KMS-11 (cell line): ENCODE data around the gene BMPER.

Source experiments
- H2AFZ ChIP-seq: fragments of 200-600 bp; sonication (generic); 2 replicates; pipeline ENCODE4 v1.6.1; 2016; ENCODE audit warnings: antibody characterized with exemption, mixed run types, low read depth
- H3K27ac ChIP-seq: fragments of 200-600 bp; sonication (generic); 2 replicates; pipeline ENCODE4 v1.6.1; 2016; ENCODE audit warnings: mild to moderate bottlenecking, mixed run types
- H3K27me3 ChIP-seq: fragments of 200-600 bp; sonication (generic); 2 replicates; pipeline ENCODE4 v1.6.1; 2017; ENCODE audit warnings: mild to moderate bottlenecking, low read depth, mixed run types, moderate library complexity; ENCODE audit not compliant: insufficient read depth
- H3K36me3 ChIP-seq: fragments of 200-600 bp; sonication (generic); 2 replicates; pipeline ENCODE4 v1.6.1; 2017; ENCODE audit warnings: mild to moderate bottlenecking, mixed run types; ENCODE audit not compliant: insufficient read depth
- H3K4me1 ChIP-seq: fragments of 200-600 bp; sonication (generic); 2 replicates; pipeline ENCODE4 v1.6.1; 2016; ENCODE audit warnings: mild to moderate bottlenecking, low read depth, mixed run types; ENCODE audit not compliant: poor library complexity, severe bottlenecking
- H3K4me2 ChIP-seq: fragments of 200-600 bp; sonication (generic); 2 replicates; pipeline ENCODE4 v1.7.0; 2016; ENCODE audit warnings: mild to moderate bottlenecking, mixed run types
- H3K4me3 ChIP-seq: fragments of 200-600 bp; sonication (generic); IDR thresholded peaks from 2 replicates; pipeline ENCODE4 v1.6.1; 2017; ENCODE audit warnings: low read depth, low read length, mixed read lengths; ENCODE audit not compliant: insufficient read depth
- H3K79me2 ChIP-seq: fragments of 200-600 bp; sonication (generic); 2 replicates; pipeline ENCODE4 v1.6.1; 2016; ENCODE audit warnings: low read depth, mixed run types; ENCODE audit not compliant: insufficient read depth
- H3K9ac ChIP-seq: fragments of 200-600 bp; sonication (generic); 2 replicates; pipeline ENCODE4 v1.6.1; 2016; ENCODE audit warnings: mild to moderate bottlenecking, mixed run types
- H4K20me1 ChIP-seq: fragments of 200-600 bp; sonication (generic); 2 replicates; pipeline ENCODE4 v1.6.1; 2016; ENCODE audit warnings: mild to moderate bottlenecking, mixed run types; ENCODE audit not compliant: insufficient read depth
- TF ChIP-seq, protein P1 (sequence below): fragments of 200-600 bp; sonication (generic); conservative IDR thresholded peaks from 2 replicates; pipeline ENCODE4 v1.6.1; 2017; ENCODE audit warnings: low read depth, mild to moderate bottlenecking, antibody characterized with exemption, low read length, moderate library complexity, mixed read lengths

Gene BMPER

DNA sequence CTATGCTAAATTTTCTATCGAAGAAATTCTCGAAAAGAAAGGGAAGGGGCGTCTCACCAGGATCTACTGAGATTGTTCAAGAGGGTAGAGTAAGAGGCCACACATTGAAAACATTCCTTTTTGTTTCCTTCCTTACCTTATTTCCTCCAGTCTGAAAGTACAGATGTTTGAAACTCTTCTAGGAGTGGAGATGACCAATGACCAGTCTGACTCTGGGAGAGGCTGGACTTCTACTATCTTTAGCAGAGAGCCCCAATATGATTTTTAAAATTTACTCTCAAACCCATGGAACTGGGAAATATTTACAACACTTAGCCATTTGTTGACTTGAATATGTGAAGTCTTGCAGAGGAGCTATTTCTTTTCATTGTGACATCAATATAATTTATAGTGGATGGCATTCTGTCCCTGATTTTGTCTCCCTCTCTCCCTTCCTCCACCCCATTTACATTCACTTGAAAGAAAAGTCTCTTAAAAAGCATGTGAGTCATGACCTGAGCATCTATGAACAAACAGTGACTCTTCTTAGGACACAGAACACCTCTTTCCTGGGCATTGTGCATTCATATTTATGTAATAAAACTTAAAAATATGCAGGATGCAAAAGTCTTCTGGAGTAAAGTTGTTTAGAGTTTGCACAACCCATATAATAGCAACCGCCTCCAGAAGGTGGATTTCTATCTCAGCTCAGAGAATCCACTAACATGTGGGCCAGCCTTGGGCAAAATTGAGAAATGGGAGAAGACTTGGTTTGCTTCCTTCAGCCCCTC, 31.2 kb upstream of the BMPER start:
- no peak overlapping the region for H2AFZ ChIP-seq
- no peaks in the 10 kb centered on the region for H3K79me2 ChIP-seq
- TF ChIP-seq, protein P1, sequence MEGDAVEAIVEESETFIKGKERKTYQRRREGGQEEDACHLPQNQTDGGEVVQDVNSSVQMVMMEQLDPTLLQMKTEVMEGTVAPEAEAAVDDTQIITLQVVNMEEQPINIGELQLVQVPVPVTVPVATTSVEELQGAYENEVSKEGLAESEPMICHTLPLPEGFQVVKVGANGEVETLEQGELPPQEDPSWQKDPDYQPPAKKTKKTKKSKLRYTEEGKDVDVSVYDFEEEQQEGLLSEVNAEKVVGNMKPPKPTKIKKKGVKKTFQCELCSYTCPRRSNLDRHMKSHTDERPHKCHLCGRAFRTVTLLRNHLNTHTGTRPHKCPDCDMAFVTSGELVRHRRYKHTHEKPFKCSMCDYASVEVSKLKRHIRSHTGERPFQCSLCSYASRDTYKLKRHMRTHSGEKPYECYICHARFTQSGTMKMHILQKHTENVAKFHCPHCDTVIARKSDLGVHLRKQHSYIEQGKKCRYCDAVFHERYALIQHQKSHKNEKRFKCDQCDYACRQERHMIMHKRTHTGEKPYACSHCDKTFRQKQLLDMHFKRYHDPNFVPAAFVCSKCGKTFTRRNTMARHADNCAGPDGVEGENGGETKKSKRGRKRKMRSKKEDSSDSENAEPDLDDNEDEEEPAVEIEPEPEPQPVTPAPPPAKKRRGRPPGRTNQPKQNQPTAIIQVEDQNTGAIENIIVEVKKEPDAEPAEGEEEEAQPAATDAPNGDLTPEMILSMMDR: no peak
- H3K4me3 ChIP-seq: no peak overlapping the region
- H3K27ac ChIP-seq: no peak overlapping the region
- H3K36me3 ChIP-seq: no peaks in the 10 kb centered on the region
- H3K9ac ChIP-seq: no peak overlapping the region
- H4K20me1 ChIP-seq: no peaks in the 10 kb centered on the region
- no peak overlapping the region for H3K4me2 ChIP-seq
- no peaks in the 10 kb centered on the region for H3K27me3 ChIP-seq
- no peaks in the 10 kb centered on the region for H3K4me1 ChIP-seq

DNA sequence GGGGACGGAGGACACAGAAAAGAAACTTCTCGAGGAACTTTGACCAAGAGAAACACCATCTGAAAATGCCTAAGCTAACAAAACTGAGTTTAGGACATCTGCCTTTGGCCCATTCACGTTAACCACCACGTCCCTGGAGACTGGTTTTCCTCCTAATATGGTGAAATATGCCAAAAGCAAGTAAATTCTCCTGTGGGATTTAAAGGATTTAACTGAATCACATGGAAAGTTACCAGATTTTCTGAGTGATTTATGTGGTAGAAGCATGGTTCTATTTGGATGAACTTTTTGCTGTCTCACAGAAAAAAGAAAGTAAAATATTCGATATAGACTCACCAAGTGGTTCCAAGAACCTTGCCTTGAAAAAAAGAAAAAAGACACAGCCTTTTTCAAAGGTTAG, 30.4 kb upstream of the BMPER start:
- Histone ChIP-seq H3K4me1 (no peaks in the 10 kb centered on the region), H3K4me2 (no peak overlapping the region), H3K9ac (no peak overlapping the region), H2AFZ (no peak overlapping the region), H3K27ac (no peak overlapping the region), H3K27me3 (no peaks in the 10 kb centered on the region), H3K79me2 (no peaks in the 10 kb centered on the region), H3K4me3 (no peak overlapping the region), H3K36me3 (no peaks in the 10 kb centered on the region), H4K20me1 (no peaks in the 10 kb centered on the region)
- TF ChIP-seq, protein P1: no peak

DNA sequence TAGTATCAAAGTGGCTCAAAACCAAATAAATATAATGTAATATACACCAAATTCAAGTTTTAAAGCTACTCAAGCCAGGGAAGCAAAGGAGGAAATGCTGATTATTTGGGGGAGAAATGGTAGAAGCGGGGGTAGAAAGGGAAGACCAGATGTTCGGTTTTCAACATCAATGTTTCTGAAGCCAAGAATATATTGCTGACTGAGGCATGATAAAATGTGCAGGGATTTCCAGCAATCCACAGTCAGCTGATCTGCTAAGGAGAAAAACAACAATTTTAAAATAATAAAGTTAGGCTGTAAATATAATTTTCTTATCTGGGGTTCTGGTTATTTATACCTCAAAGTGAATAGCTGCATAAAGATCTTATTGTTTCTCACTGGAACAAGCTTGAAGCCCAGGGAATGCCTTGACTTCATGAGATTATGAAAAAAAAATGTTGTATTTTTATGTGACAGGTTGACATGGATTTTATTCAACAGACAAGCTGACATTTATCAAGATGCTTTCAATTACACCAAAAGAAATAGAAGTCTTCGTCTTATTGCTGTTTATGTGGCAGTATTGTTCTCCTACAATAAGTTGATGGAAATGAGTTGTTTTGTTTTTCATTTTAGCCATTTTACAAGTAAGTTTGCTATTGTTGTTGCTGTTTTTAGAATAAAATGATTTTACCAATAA, 28.6 kb upstream of the BMPER start:
- Histone ChIP-seq H4K20me1 (no peaks in the 10 kb centered on the region), H3K79me2 (no peaks in the 10 kb centered on the region), H3K27ac (no peak overlapping the region), H2AFZ (no peak overlapping the region), H3K27me3 (no peaks in the 10 kb centered on the region), H3K4me2 (no peak overlapping the region), H3K4me3 (no peak overlapping the region), H3K9ac (no peak overlapping the region), H3K36me3 (no peaks in the 10 kb centered on the region), H3K4me1 (no peaks in the 10 kb centered on the region)
- TF ChIP-seq, protein P1: no peak

DNA sequence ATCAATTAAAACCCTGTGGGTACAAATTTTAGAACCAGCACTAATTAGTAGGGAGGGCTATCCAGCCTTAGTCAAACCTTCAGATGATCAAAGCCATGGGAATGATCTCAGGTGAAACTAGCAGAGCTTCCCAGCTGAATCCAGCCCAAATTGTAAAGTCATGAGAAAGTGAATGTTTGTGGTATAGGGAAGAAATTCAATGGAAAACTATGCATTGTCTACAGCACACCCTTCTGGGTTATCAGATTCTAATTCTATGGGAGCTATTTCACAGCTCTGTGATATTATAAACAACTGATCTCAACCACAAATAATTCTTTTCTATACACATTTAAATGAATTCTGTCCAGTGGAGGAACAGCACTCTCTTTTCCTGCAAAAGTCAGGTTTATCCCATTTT, 24.6 kb upstream of the BMPER start:
- Histone ChIP-seq H3K27me3 (no peaks in the 10 kb centered on the region), H3K9ac (no peak overlapping the region), H4K20me1 (no peaks in the 10 kb centered on the region), H3K27ac (no peak overlapping the region), H3K79me2 (no peaks in the 10 kb centered on the region), H2AFZ (no peak overlapping the region), H3K36me3 (no peaks in the 10 kb centered on the region), H3K4me1 (no peaks in the 10 kb centered on the region), H3K4me3 (no peak overlapping the region), H3K4me2 (no peak overlapping the region)
- TF ChIP-seq, protein P1: no peak
